Prostate gland (tissue), 2 donors: Measurements from ENCODE around the gene DKC1. TPM values are rescaled to one million over a fixed set of nuclear protein-coding genes. Genes with fewer than 3 reads are reported as not detected.
"Not testable (repeated sequence)": the region's sequence is repeated elsewhere in the genome, so short reads cannot be mapped to it uniquely, and the experiment has no call there.

Source experiments
- DNase-seq: peaks from one replicate; pipeline ENCODE4 v3.0.0-alpha.2; 2019; ENCODE audit warnings: low spot score
- H3K27ac ChIP-seq, 2 donors: fragments of 200-600 bp; sonication (generic); 2 replicates each; pipeline ENCODE4 v1.5.1; 2017 to 2019
- H3K27me3 ChIP-seq: fragments of 200-600 bp; sonication (generic); replicated peaks from 2 replicates; pipeline ENCODE4 v1.5.1; 2019; ENCODE audit not compliant: insufficient read depth
- H3K36me3 ChIP-seq, 2 donors: fragments of 200-600 bp; sonication (generic); 1 replicate in 1 of 2; 2 replicates in 1 of 2; pipeline versions ENCODE4 v1.5.1 to v1.8.1; 2017 to 2019
- H3K4me1 ChIP-seq: fragments of 200-600 bp; sonication (generic); replicated peaks from 2 replicates; pipeline ENCODE4 v1.5.1; 2019
- H3K4me3 ChIP-seq, 2 donors: fragments of 200-600 bp; sonication (generic); 2 replicates each; pipeline ENCODE4 v1.5.1; 2017 to 2019
- H3K9me3 ChIP-seq: fragments of 200-600 bp; sonication (generic); 2 replicates; pipeline ENCODE4 v1.5.1; 2017
- POLR2A ChIP-seq: fragments of 450-650 bp; IDR thresholded peaks from one replicate; pipeline ENCODE4 v1.6.1; 2016; ENCODE audit warnings: antibody characterized with exemption, mild to moderate bottlenecking
- POLR2AphosphoS5 ChIP-seq: sonication (generic); formaldehyde crosslinking; IDR thresholded peaks from one replicate; pipeline ENCODE4 v1.6.1; 2017; ENCODE audit warnings: antibody characterized with exemption
- WGBS: methylation state at CpG from one replicate; pipeline ENCODE4 v1.1.5; 2018; 5-methylcytosine and 5-hydroxymethylcytosine counted together
- intact Hi-C: fragments of 100-400 bp; cut with DNase I; formaldehyde crosslinking; loops from one replicate; pipeline ENCODE4 v1.14.2; 2022
- total RNA-seq, 2 donors: library from RNA; depleted of rRNA; stranded (reverse); fragments of >200 nt; gene quantifications; one replicate each; pipeline ENCODE4 v1.1.0, GENCODE V29; 2016
- TF ChIP-seq, protein P1 (sequence below), 4 experiments: fragments of 200-600 bp in 2 of 4; fragments of 450-650 bp in 2 of 4; sonication (generic) in 2 of 4; IDR thresholded peaks; 1 replicate in 3 of 4; 2 replicates in 1 of 4; pipeline ENCODE4 v1.5.1; 2016 to 2019; ENCODE audit warnings: antibody characterized with exemption in 4 of 4, mild to moderate bottlenecking in 2 of 4, moderate library complexity in 2 of 4

DKC1 gene
- total RNA-seq, 2 donors from 2014 or later = 22.6 to 58.2 TPM

DNA sequence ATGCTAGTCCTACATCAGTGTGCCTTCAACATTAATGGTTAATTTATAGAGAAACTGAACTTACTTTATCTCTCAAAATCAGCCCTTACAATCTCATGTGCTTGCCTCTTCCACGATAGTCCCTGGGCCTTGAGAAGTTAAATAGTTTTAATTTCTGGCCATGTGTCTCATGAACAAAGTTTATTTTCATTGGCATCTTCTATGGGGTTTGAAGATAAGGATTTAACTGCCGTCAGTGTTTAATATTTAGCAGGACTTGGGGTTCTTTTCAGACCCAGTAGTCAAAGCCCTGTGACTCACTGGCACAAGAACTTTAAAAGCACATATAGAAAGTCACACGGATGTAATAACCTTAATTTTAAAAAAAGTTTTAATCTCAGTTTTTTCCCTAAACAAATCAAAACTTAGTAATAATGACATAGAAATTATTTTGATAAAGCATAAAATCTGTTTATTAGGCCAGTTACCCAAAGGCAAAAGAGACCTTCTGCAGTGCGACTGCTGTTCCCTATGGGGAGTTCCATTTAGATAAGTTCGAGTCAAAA lies 52.7 kb downstream of the DKC1 start:
- TF ChIP-seq POLR2AphosphoS5 = no peak
- TF ChIP-seq, protein P1, sequence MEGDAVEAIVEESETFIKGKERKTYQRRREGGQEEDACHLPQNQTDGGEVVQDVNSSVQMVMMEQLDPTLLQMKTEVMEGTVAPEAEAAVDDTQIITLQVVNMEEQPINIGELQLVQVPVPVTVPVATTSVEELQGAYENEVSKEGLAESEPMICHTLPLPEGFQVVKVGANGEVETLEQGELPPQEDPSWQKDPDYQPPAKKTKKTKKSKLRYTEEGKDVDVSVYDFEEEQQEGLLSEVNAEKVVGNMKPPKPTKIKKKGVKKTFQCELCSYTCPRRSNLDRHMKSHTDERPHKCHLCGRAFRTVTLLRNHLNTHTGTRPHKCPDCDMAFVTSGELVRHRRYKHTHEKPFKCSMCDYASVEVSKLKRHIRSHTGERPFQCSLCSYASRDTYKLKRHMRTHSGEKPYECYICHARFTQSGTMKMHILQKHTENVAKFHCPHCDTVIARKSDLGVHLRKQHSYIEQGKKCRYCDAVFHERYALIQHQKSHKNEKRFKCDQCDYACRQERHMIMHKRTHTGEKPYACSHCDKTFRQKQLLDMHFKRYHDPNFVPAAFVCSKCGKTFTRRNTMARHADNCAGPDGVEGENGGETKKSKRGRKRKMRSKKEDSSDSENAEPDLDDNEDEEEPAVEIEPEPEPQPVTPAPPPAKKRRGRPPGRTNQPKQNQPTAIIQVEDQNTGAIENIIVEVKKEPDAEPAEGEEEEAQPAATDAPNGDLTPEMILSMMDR (IDR thresholded peaks at IDR 0.05) = no peak
- no peak for TF ChIP-seq POLR2A
- no peak for DNase-seq
- Histone ChIP-seq H3K27me3 (no peaks in the 10 kb centered on the region), H3K36me3 (no peaks in the 10 kb centered on the region), H3K4me3 (no peak overlapping the region), H3K9me3 (no peaks in the 10 kb centered on the region), H3K27ac (no peak overlapping the region), H3K4me1 (no peaks in the 10 kb centered on the region)
- 34% methylated on average over 5 of the region's 5 CpGs for WGBS
- intact Hi-C loops = no loop called here

DNA sequence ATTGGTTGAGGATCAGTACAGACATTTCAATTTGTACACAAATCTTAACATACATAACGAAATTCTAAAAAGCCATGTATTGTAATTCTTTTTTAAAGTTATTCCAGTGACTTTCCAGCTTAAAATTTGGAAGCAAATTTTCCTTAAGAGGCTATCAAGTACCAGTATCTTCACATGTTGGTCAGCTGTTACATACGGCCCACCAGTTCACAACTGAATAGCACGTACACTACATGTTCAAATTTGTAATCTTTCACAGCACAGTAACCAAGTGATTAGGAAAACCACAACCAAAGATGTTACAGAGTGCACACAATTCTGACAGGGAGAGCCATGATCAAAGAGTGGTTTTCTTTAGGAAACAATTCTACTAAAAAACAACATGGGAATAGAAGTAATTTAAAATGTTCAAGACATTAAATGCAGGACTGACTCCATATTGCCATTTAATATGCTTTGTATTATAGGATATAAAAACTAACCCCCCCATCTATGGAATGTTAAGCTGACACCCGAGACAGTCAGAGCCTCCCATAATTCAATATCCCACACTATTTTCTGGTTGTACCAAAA lies 53.7 kb downstream of the DKC1 start:
- WGBS = 86% methylated on average over 4 of the region's 4 CpGs

DNA sequence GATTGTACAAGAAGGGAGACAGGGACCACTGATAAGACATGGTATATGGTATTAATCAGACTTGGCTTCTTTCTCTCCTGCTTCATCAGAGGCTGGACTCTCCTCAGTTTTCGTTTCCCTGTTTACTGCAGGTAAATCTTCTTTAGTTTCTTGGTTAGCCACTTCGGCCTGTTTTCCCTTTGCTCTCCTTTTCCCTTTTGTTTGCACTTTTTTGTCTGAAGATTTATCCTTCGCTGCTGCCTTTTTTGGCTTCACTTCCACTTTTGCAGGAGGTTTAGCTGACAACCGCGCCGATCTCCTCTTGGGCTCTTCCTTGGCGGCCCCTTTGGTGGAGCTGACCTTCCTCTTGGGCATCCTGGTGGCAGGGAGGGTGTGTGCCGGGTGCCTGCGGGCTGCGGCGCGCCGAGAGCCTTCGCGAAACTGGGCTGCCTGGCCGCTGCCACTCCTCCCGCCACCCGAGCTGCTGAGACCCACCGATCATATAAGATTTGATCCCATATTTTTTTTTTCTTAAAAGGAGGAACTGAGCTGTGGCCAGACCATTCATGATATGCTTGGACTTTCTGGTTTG lies 54.5 kb downstream of the DKC1 start:
- intact Hi-C loops, DNase-seq, H3K4me1 ChIP-seq, H3K27me3 ChIP-seq, H3K27ac ChIP-seq, H3K9me3 ChIP-seq, H3K4me3 ChIP-seq, H3K36me3 ChIP-seq: not testable (repeated sequence)
- 92% methylated on average over 10 of the region's 19 CpGs for WGBS

More for the DNA sequence above, 53.7 kb downstream of the DKC1 start:
- H3K27me3 ChIP-seq, H3K4me3 ChIP-seq, H3K27ac ChIP-seq, H3K36me3 ChIP-seq, DNase-seq, intact Hi-C loops, H3K4me1 ChIP-seq, H3K9me3 ChIP-seq: not testable (repeated sequence)

DNA sequence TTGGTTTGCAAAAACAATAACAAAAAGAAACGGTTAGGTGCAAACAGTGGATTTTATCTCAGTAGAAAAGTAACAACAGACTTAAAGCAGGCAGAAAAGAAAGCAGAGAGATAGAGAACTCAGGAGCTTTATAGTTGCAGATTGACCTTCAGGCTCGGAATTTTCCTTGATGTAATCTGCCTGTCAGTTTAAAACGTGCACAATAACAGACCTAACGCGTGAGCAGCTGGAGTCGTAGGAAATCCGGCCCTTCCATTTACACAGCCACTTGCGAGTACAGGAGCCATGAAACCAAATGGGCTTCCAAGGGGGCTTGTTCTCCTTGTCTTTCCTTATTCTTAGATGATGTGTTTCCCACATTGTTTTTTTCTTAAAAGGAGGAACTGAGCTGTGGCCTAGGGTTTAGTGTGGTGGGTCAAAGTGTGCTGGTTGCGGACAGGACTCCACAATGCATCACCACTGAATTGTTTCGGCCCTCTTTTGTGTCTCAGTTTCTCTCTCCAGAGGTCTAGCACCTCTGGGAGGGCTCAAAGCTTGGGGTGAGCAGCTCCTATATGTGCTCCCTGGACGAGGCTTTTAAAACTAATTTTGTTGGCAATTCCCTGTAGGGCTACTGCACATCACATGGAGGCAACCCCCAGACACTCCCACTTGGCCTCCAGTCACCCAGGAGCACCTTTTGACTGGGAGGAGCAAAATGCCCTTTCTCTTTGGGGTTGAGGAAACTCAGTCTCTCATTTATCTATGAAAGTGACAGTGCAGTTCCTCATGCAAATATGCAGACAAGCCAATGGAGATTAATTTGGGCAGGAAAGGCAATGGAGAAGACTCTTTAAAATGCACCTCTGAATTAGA lies 56.5 kb downstream of the DKC1 start:
- Histone ChIP-seq H3K4me1 (no peaks in the 10 kb centered on the region), H3K36me3 (no peaks in the 10 kb centered on the region), H3K9me3 (no peaks in the 10 kb centered on the region), H3K27ac (no peak overlapping the region), H3K4me3 (no peak overlapping the region), H3K27me3 (no peaks in the 10 kb centered on the region)
- 61% methylated on average over 11 of the region's 11 CpGs for WGBS
- no peak for TF ChIP-seq POLR2AphosphoS5
- TF ChIP-seq, protein P1 (IDR thresholded peaks at IDR 0.05) = no peak
- no peak for TF ChIP-seq POLR2A
- intact Hi-C loops = no loop called here
- DNase-seq = no peak

DNA sequence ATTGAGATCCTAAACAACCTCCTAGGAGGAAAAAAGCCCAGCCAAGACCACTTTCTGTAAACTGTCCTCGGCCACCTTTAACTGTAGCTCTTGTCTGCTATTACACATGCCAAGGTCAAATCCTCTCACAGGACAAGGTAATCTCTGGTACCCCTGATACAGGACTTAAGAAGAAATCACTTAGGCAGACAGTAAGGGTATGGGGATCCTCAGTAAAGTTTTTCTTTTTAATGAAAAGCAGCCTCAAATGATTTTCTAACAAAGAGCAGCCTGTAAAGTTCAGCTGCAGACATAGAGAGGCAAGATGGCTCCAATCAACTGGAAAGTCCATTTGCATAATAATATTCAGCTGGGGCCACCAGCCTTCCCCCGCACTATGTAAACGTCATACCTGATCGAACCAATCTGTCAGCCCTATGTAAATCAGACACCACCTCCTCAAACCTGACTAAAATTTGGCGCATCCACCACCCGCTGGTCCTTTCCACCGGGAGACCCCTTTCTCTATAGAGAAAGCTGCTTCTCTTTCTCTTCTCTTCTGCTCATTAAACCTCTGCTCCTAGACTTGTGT lies 57.2 kb downstream of the DKC1 start:
- intact Hi-C loops = no loop called here
- Histone ChIP-seq H3K4me1 (no peaks in the 10 kb centered on the region), H3K27me3 (no peaks in the 10 kb centered on the region), H3K27ac (no peak overlapping the region), H3K9me3 (no peaks in the 10 kb centered on the region), H3K4me3 (no peak overlapping the region), H3K36me3 (no peaks in the 10 kb centered on the region)
- TF ChIP-seq POLR2A = no peak
- no peak for TF ChIP-seq POLR2AphosphoS5
- TF ChIP-seq, protein P1 (IDR thresholded peaks at IDR 0.05) = no peak
- WGBS = 82% methylated on average over 7 of the region's 7 CpGs
- no peak for DNase-seq
